Measurements from ENCODE around the gene TRA2A.
"Not testable (repeated sequence)": the region's sequence is repeated elsewhere in the genome, so short reads cannot be mapped to it uniquely, and the experiment has no call there.

TRA2A gene

DNA sequence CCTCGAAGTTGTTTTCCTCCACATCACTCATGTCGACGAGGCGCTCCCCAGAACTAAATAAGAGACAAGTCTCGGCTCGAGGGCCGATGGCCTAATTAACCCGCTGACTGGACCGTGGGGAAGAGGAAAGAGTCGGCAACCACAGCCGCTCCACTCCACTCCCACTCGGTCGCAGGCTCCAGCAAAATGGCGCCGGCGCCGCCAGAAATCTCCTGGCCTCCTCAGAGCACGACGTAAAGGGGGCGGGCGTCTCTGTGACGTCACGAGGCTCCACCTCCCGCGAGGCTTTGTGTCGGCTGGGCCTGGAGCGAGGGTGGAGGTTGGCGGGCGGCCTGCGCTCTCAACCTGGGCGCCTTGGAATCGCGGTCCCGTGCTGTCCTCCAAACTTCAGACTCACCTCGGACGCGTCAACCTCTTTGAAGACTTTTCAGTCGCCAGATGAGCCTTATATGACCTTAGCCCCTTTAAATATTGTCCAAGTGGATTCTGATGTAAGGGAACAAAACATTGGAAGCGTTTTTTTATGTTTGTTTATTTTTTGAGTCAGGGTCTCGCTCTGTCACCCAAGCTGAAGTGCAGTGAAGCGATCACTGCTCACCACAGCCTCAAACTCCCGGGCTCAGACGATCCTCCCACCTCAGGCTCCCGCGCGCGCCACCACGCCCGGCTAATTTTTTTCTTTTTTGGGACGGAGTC, at the start of gene TRA2A:
Gene TRA2A (minus strand): TSS at position 188 of the 696 bp plus-strand sequence. CDS start 157 bp downstream, at position 31.
- peak; percentile 87 to 92 for DNase-seq

GRCh38 chr7:23570592-23571200, 38.9 kb upstream of the TRA2A start:
- DNase-seq: peak; percentile 41 to 78

GRCh38 chr7:23558303-23558702, 26.5 kb upstream of the TRA2A start:
- DNase-seq: no peak

DNA sequence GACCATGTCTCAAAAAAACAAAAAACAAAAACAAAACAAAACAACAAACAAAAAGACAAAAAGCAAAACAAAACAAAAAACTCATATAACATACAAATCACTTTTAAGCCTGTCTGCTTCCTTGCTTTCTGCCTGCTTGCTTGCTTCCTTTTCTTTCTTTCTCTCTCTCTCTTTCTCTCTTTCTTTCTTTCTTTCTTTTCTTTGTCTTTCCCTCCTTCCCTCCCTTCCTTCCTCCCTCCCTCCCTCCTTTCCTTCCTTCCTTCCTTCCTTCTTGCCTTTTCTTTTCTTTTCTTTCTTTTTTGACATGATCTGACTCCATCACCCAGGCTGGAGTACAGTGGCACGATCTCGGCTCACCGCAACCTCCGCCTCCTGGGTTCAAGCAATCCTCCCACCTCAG, 15.9 kb upstream of the TRA2A start:
- DNase-seq: no peak

- peak; percentile 83 to 96 for DNase-seq
These were observed 15.3 kb upstream of the TRA2A start for GRCh38 chr7:23546897-23547572.

DNA sequence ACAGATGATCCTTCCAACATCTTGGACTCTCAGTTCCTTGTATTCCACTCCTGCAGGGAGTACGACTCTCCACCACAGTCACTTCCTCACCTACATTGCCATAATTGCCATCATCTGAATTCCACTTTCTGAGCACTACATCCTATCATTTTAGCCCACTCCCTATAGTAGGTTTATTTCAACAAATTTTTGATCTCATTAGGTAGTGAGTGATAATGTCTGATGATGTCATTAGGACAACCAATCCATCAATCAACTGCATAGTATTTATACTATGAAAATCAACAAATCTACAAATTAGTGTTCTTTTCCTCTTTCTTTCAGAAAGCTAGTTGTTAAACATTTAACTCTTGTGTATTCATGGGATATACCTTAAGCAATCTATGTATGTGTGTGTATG, 13.7 kb upstream of the TRA2A start:
- DNase-seq: no peak

- DNase-seq: peak; percentile 38 to 79
These were observed 13.2 kb upstream of the TRA2A start for GRCh38 chr7:23544913-23545354.

DNA sequence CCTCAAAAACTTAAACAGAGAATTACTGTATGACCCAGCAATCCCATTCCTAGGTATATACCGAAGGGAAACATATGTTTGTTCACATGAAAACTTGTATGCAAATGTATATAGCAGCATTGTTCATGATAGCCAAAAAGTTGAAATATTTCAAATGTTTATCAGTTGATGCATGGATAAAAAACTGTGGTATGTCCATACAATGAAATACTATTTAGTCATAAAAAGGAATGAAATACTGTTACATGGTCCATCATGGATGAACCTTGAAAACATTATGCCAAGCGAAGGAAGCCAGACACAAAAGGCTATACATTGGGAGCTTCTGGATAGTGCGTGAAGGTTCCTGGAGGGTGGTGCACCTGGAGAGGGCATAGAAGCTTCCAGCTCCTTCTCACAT, 11.0 kb upstream of the TRA2A start:
- no peak for DNase-seq

DNA sequence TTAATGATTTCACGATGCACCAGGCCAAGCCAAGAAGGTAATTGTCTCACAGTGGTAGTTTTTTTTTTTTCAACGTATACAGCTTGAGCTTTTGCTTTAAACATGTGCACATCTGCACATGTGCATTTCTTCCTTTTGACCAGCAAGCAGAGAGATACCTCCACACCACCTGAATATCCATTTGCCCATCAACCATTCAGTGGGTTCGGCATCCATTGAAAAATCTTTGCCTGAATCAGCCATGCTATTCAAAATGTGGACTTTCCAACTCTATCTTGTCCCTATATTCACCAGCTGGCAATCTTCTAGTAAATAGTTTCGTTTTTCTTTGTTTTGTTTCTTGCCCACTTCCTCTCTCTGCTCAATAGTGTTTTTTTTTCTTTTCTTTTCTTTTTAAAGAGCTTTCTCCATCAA, 7.7 kb upstream of the TRA2A start:
- no peak for DNase-seq

DNA sequence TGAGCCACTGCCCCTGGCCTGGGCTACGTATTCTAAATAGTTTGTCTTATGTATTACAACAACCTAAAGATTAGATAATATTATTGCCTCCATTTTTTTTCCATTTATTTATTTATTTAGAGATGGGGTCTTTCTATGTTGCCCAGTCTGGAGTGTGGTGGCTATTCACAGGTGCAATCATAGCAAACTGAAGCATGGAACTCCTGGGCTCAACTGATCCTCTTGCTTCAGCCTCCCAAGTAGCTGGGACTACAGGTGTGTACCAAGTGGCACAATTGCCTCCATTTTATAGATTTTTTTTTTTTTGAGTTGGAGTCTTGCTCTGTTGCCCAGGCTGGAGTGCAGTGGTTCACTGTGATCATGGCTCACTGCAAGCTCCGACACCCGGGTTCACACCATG, 6.5 kb upstream of the TRA2A start:
- DNase-seq: no peak

GRCh38 chr7:23533238-23533604, 1.4 kb upstream of the TRA2A start:
- DNase-seq: peak in 1 of 2 experiments; percentile 27

DNA sequence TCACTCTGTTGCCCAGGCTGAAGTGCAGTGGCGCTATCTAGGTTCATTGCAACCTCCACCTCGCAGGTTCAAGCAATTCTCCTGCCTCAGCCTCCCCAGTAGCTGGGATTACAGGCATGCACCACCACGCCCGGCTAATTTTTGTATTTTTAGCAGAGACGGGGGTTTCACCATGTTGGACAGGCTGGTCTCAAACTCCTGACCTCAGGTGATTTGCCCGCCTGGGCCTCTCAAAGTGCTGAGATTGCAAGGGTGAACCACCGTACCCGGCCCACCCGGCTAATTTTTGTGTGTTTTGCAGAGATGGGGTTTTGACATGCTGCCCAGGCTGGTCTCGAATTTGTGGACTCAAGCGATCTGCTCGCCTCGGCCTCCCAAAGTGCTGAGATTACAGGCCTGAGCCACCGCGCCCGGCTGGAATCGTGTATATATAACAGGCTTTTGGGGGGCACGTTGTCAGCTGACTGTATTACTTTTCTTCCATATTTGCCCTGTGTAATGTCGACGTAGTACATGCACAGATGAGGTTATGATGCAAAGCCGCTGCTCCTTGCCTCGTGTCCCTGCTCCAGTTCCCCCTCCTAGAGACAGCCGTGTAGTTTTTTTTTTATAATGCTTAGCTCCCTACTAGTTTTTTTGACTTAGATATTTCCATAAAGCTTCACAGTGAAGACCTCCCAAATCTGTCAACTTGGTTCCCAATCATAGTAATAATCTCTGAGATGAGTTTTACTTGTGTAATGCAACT, 883 bp upstream of the TRA2A start:
- DNase-seq: no peak

DNA sequence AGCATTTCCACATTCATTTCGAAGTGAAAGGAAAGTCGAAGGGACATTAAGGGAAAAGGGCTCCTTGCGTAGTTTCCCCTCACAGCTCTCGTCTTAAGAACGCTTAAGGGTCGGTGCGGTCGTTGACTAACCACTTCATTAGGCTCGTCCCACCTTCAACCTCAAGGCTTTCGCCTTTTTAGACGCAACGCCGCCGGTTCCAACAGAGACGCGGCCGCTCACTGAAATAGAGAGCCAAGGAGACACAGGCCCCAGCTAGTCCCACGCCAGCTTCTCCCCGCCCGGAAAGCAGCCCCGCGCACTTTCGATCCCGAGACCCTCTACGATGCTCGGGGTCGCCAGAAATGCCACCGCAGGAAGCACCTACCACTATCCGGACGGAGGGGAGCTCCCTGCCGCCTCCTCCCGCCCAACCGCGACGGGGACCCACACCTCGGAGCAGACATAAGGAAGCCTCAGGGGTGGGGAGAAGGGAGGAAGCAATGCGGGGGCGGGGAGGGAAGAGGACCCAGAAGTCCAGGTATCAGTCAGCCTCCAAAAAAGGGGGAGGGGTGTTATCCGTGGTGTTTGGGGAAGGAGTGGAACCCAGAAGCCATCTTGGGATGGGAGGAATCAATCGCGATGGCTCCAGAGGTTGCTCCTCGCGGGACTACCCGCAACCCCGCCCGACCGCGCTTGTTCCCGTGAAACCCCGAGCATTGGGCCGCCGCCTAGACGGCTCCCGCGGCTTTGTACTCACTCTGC, 559 bp downstream of the TRA2A start:
- peak; percentile 44 to 79 for DNase-seq

DNA sequence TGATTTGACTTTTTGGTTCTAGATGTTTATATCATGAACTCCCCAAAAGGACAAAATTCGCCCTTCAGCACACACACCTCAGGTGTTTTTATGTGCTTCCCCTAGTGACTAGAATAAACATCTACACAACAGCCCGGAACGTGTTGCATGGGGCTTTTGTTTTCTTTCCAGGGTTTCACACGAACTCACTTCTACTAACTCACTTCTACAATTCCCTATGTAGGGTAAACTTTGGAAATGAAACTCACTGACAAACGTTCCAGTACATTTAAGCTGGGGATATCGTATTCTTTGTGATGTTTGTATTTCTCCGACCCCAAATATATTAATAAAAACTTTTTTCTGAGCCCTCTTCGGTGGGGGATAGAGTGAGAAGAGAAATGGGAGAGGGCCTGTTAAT, 1.4 kb downstream of the TRA2A start:
- peak; percentile 14 to 59 for DNase-seq

DNA sequence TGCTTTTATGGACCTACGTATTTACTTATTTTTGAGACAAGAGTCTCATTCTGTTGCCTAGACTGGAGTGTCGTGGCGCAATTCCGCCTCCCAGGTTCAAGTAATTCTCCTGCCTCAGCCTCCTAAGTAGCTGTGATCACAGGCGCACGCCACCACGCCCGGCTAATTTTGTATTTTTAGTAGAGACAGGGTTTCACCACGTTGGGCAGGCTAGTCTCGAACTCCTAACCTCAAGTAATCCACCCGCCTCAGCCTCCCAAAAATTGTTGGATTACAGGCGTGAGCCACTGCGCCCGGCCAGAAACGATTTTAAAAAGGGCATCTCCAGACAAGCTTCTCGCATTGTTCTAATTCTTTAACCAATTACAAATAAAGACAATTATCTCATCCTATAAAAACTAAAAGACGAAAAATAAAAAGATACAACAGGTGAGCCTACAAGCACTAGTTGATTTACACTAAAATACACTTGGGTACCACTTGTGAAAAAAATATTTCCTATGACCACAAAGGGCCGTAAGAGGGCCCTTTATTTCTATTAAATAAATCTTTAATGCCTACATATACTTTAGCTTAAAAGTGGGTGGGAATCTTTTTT, 2.4 kb downstream of the TRA2A start:
- DNase-seq: no peak

GRCh38 chr7:23525611-23526010, 6.2 kb downstream of the TRA2A start:
- not testable (repeated sequence) for DNase-seq

DNA sequence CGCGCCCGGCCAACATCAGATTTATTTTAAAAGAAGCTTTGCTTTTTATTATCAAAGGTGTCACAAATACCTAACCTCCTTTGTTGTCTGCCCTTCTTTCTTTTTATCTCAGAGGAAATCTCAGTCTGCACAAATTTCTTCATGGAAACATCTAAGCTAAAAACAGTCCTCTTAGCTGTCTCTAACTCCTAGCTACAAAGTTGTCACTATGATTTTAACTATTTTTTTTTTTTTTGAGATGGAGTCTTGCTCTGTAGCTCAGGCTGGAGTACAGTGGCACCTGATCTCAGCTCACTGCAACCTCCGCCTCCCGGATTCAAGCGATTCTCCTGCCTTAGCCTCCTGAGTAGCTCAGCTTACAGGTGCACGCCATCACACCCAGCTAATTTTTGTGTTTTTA, 7.3 kb downstream of the TRA2A start:
- DNase-seq: no peak

GRCh38 chr7:23523486-23524075, 8.2 kb downstream of the TRA2A start:
- DNase-seq: no peak

DNA sequence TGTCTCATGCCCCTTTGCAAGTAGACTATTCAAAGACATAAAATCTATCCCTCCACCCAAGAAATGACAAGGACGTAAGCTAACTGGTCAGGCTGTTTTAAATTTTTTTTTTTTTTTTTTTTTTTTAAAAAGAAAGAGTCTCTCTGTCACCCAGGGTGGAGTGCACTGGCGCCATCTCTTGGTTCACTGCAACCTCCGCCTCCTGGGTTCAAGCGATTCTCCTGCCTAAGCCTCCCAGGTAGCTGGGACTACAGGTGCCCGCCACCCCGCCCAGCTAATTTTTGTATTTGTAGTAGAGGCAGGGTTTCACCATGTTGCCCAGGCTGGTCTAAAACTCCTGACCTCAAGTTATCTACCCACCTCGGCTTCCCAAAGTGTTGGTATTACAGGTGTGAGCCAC, 11.2 kb downstream of the TRA2A start:
- no peak for DNase-seq

GRCh38 chr7:23514755-23515154, 17.0 kb downstream of the TRA2A start:
- DNase-seq: no peak

GRCh38 chr7:23513746-23514145, 18.0 kb downstream of the TRA2A start:
- DNase-seq: not testable (repeated sequence)

DNA sequence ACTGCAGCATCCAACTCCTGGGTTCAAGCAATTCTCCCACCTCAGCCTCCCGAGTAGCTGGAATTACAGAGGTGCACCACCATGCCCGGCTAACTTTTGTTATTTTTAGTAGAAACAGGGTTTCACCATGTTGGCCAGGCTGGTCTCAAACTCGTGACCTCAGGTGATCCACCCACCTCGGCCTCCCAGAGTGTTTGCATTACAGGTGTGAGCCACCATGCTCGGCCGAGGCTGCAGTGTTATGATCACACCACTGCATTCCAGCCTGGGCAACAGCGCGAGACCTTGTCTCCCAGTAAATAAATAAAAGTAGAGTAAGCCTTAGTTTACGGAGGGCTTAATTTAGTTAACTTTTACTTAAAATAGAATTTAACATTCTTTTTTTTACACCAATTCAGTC, 37.8 kb downstream of the TRA2A start:
- no peak for DNase-seq

Measured in SW 1271 (cell line).